OCI-LY7 (cell line): ENCODE measurements around the gene THSD7A. TPM values are rescaled to one million over a fixed set of nuclear protein-coding genes. Genes with fewer than 3 reads are reported as not detected.

Source experiments
- BruUV-seq: library from RNA; stranded (reverse); fragments of 400-500 nt; replicated peaks from 2 replicates; lab custom pipeline; 2021; lab: Mats Ljungman, UMichigan
- CTCF ChIA-PET: fragments of 300-600 bp; sonication (Branson Sonifier 250); formaldehyde crosslinking; loops from one replicate; lab custom pipeline; 2022; ENCODE audit warnings: antibody characterized with exemption; ENCODE audit not compliant: unreplicated experiment; lab: Charles Lee
- POLR2A ChIA-PET: fragments of 300-600 bp; sonication (Branson Sonifier 250); formaldehyde crosslinking; loops from one replicate; lab custom pipeline; 2022; ENCODE audit warnings: antibody characterized with exemption; lab: Charles Lee
- DNase-seq: peaks from one replicate; pipeline ENCODE4 v3.0.0-alpha.2; 2015; ENCODE audit warnings: low spot score
- H2AFZ ChIP-seq: fragments of 200-600 bp; sonication (generic), shearing (Covaris generic); 2 replicates; pipeline ENCODE4 v1.6.1; 2014; ENCODE audit warnings: mild to moderate bottlenecking, antibody characterized with exemption, low read length, moderate library complexity
- H3K27ac ChIP-seq: fragments of 200-600 bp; sonication (generic); 2 replicates; pipeline ENCODE4 v1.5.1; 2014; ENCODE audit warnings: mixed run types, low read depth, mild to moderate bottlenecking, moderate library complexity, low read length, inconsistent platforms; ENCODE audit not compliant: poor library complexity, severe bottlenecking
- H3K36me3 ChIP-seq: fragments of 200-600 bp; sonication (generic); 2 replicates; pipeline ENCODE4 v1.6.1; 2014; ENCODE audit warnings: mild to moderate bottlenecking, antibody characterized with exemption, low read length, moderate library complexity, mixed read lengths; ENCODE audit not compliant: insufficient read depth
- H3K4me1 ChIP-seq: fragments of 200-600 bp; sonication (generic); 2 replicates; pipeline ENCODE4 v1.5.1; 2014; ENCODE audit warnings: mild to moderate bottlenecking, low read length; ENCODE audit not compliant: insufficient read depth, poor library complexity, severe bottlenecking
- H3K4me2 ChIP-seq: fragments of 200-600 bp; sonication (generic); 2 replicates; pipeline ENCODE4 v1.6.1; 2014; ENCODE audit warnings: mild to moderate bottlenecking, low read length
- H3K4me3 ChIP-seq: fragments of 200-600 bp; sonication (generic); 2 replicates; pipeline ENCODE4 v1.5.1; 2014; ENCODE audit warnings: mild to moderate bottlenecking, low read depth, low read length; ENCODE audit not compliant: poor library complexity, severe bottlenecking
- H3K79me2 ChIP-seq: fragments of 200-600 bp; sonication (generic); 2 replicates; pipeline ENCODE4 v1.6.1; 2016; ENCODE audit warnings: low read depth, mild to moderate bottlenecking, low read length, moderate library complexity, mixed read lengths; ENCODE audit not compliant: insufficient read depth
- H3K9me2 ChIP-seq: fragments of 200-600 bp; sonication (generic); 2 replicates; pipeline ENCODE4 v1.6.1; 2016; ENCODE audit warnings: mild to moderate bottlenecking, low read length, mixed read lengths; ENCODE audit not compliant: insufficient read depth
- H3K9me3 ChIP-seq: fragments of 200-600 bp; sonication (generic); 2 replicates; pipeline ENCODE4 v1.6.1; 2014; ENCODE audit warnings: mild to moderate bottlenecking, mixed run types, low read length, mixed read lengths
- H4K20me1 ChIP-seq: fragments of 200-600 bp; sonication (generic); 2 replicates; pipeline ENCODE4 v1.6.1; 2014; ENCODE audit warnings: mild to moderate bottlenecking, antibody characterized with exemption, low read length, moderate library complexity, mixed read lengths; ENCODE audit not compliant: insufficient read depth
- CTCF ChIP-seq: fragments of 200-600 bp; sonication (generic); conservative IDR thresholded peaks from 2 replicates; pipeline ENCODE4 v1.5.1; 2014; ENCODE audit warnings: mild to moderate bottlenecking, antibody characterized with exemption, low read length, moderate library complexity, mixed read lengths
- EZH2phosphoT487 ChIP-seq: fragments of 200-600 bp; sonication (generic); IDR thresholded peaks from 2 replicates; pipeline ENCODE4 v1.6.1; 2018; ENCODE audit warnings: low read depth, borderline replicate concordance, mild to moderate bottlenecking, mixed run types, antibody characterized with exemption, low read length, moderate library complexity, mixed read lengths
- intact Hi-C: fragments of 100-400 bp; cut with micrococcal nuclease; formaldehyde crosslinking; loops from one replicate; pipeline ENCODE4 v1.10.0; 2022; ENCODE audit not compliant: unreplicated experiment
- total RNA-seq, 2 experiments: library from RNA; depleted of rRNA in 1 of 2; stranded (reverse); fragments of >200 nt in 1 of 2; shearing (Covaris generic) in 1 of 2; gene quantifications; 2 replicates each; pipeline ENCODE4 v1.2.3, GENCODE V29; 2014 to 2022

THSD7A gene
- total RNA-seq, 2 experiments from 2014 or later, result 0.13 TPM; not detected in 1

GRCh38 chr7:11329626-11330025 is 502.4 kb downstream of the THSD7A start:
- Histone ChIP-seq H3K79me2 (no peaks in the 10 kb centered on the region), H3K9me2 (no peaks in the 10 kb centered on the region), H3K9me3 (no peaks in the 10 kb centered on the region), H3K4me3 (no peak overlapping the region), H3K27ac (no peak overlapping the region), H4K20me1 (no peaks in the 10 kb centered on the region), H2AFZ (no peak overlapping the region), H3K36me3 (no peaks in the 10 kb centered on the region), H3K4me2 (no peak overlapping the region), H3K4me1 (no peaks in the 10 kb centered on the region)
- ChIA-PET POLR2A (no interaction called here), CTCF (no interaction called here)
- DNase-seq, result no peak
- no peak for TF ChIP-seq EZH2phosphoT487
- TF ChIP-seq CTCF, result no peak
- no TSS peak for BruUV-seq
- intact Hi-C loops, result no loop called here

DNA sequence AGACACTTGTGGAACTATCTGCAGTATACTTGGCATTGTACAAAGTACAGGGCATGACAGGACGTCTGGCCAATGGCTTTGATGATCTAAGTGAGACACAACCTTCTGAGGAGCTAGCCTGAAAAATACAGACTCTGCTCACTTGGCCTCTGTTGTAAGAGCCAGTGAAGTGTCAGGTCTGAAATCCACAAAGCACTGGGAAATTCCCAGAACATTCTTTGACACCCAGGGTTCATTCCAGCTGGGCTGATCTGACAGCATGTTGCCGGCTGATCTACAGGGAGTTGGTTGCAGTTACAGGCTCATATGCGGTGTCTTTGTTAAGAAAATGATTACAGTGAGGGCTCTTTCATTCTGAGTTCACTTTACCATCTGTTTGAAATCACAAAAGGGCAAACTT is 503.7 kb downstream of the THSD7A start:
- Histone ChIP-seq H2AFZ (no peak overlapping the region), H3K9me2 (no peaks in the 10 kb centered on the region), H3K4me2 (no peak overlapping the region), H3K36me3 (no peaks in the 10 kb centered on the region), H3K79me2 (no peaks in the 10 kb centered on the region), H3K27ac (no peak overlapping the region), H3K9me3 (no peaks in the 10 kb centered on the region), H3K4me1 (no peaks in the 10 kb centered on the region), H3K4me3 (no peak overlapping the region), H4K20me1 (no peaks in the 10 kb centered on the region)
- POLR2A ChIA-PET, result no interaction called here
- TF ChIP-seq CTCF, result no peak
- TF ChIP-seq EZH2phosphoT487, result no peak
- BruUV-seq, result no TSS peak
- no peak for DNase-seq
- CTCF ChIA-PET, result no interaction called here
- intact Hi-C loops, result no loop called here

DNA sequence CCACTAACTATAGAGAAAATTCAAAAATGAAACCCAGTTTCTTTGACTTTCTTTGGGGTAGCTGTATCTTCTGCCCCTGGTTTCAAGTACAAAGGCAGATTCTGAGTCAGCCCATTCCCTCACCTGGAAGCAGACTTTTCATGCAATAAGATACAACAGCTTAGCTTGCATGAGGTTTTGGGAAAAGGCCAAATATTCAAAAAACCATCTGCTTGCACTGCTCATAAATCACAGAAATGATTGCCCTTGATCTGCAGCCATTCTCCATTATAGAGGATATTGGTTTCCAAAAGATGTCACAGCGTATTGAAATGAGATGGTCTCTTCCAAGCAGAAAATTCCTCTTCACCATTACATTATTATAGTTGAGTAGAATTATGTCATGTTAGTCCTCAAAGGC is 504.4 kb downstream of the THSD7A start:
- no peaks in the 10 kb centered on the region for H3K36me3 ChIP-seq
- H3K9me2 ChIP-seq, result no peaks in the 10 kb centered on the region
- H2AFZ ChIP-seq, result no peak overlapping the region
- POLR2A ChIA-PET, result no interaction called here
- CTCF ChIA-PET, result no interaction called here
- no peak overlapping the region for H3K4me2 ChIP-seq
- no peaks in the 10 kb centered on the region for H3K79me2 ChIP-seq
- no peak overlapping the region for H3K4me3 ChIP-seq
- no TSS peak for BruUV-seq
- no peak overlapping the region for H3K27ac ChIP-seq
- no peak for DNase-seq
- TF ChIP-seq CTCF (no peak), EZH2phosphoT487 (no peak)
- no peaks in the 10 kb centered on the region for H3K4me1 ChIP-seq
- no peaks in the 10 kb centered on the region for H3K9me3 ChIP-seq
- no peaks in the 10 kb centered on the region for H4K20me1 ChIP-seq
- intact Hi-C loops, result no loop called here
